CD14-positive monocyte (primary cell): ENCODE results near the gene TENT5C. TPM values are rescaled to one million over a fixed set of nuclear protein-coding genes. Genes with fewer than 3 reads are reported as not detected.

Experiments
- DNase-seq, 3 donors: peaks; one replicate each; pipeline ENCODE4 v3.0.0-alpha.2; 2011 to 2022
- H2AFZ ChIP-seq: 2 replicates; pipeline ENCODE4 v1.6.0; 2012; ENCODE audit warnings: mild to moderate bottlenecking, low read depth, low read length, inconsistent platforms; ENCODE audit not compliant: insufficient read depth, poor library complexity, severe bottlenecking
- H3K27ac ChIP-seq, 2 donors: 1 replicate in 1 of 2; 2 replicates in 1 of 2; pipeline ENCODE4 v1.5.1; 2012 to 2013; ENCODE audit warnings: low read length in 2 of 2, control low read depth in 1 of 2, inconsistent platforms in 1 of 2, low read depth in 1 of 2, mild to moderate bottlenecking in 1 of 2
- H3K27me3 ChIP-seq, 2 donors: one replicate each; pipeline versions ENCODE4 v1.6.0 to v1.6.1; 2011 to 2013; ENCODE audit warnings: low read length in 2 of 2; ENCODE audit not compliant: control insufficient read depth in 2 of 2, insufficient read depth in 2 of 2
- H3K36me3 ChIP-seq, 2 donors: replicated peaks in 1 of 2; 1 replicate in 1 of 2; 2 replicates in 1 of 2; pipeline versions ENCODE4 v1.5.1 to v1.6.1; 2012 to 2013; ENCODE audit warnings: low read length in 2 of 2, control low read depth in 1 of 2, inconsistent platforms in 1 of 2, mild to moderate bottlenecking in 1 of 2; ENCODE audit not compliant: insufficient read depth in 2 of 2, control insufficient read depth in 1 of 2
- H3K4me1 ChIP-seq, 2 donors: 1 replicate in 1 of 2; 2 replicates in 1 of 2; pipeline versions ENCODE4 v1.5.1 to v1.6.1; 2012 to 2013; ENCODE audit warnings: low read length in 2 of 2, control low read depth in 1 of 2, inconsistent platforms in 1 of 2, mild to moderate bottlenecking in 1 of 2, moderate library complexity in 1 of 2; ENCODE audit not compliant: insufficient read depth in 2 of 2, control insufficient read depth in 1 of 2
- H3K4me2 ChIP-seq: replicated peaks from 2 replicates; pipeline ENCODE3; 2012; ENCODE audit warnings: low read length, moderate library complexity, mild to moderate bottlenecking; ENCODE audit not compliant: poor library complexity, severe bottlenecking; ENCODE audit errors: extremely low read depth
- H3K4me3 ChIP-seq, 3 experiments: fragments of 200-600 bp in 1 of 3; sonication (generic) in 1 of 3; replicated peaks in 1 of 3; 1 replicate in 2 of 3; 2 replicates in 1 of 3; pipeline ENCODE4 v1.5.1; 2011 to 2013; ENCODE audit warnings: low read length in 3 of 3, mild to moderate bottlenecking in 3 of 3, control low read depth in 2 of 3, low read depth in 2 of 3, inconsistent platforms in 1 of 3, moderate library complexity in 1 of 3
- H3K79me2 ChIP-seq: 2 replicates; pipeline ENCODE4 v1.6.0; 2012; ENCODE audit warnings: mild to moderate bottlenecking, control low read depth, inconsistent platforms, low read length, moderate library complexity; ENCODE audit not compliant: insufficient read depth
- H3K9ac ChIP-seq: 2 replicates; pipeline ENCODE4 v1.6.0; 2017; ENCODE audit warnings: low read length, mild to moderate bottlenecking; ENCODE audit not compliant: insufficient read depth, poor library complexity, severe bottlenecking
- H3K9me3 ChIP-seq, 2 donors: replicated peaks in 1 of 2; 1 replicate in 1 of 2; 2 replicates in 1 of 2; pipeline versions ENCODE4 v1.5.1 to v1.6.1; 2012 to 2013; ENCODE audit warnings: low read length in 2 of 2, control low read depth in 1 of 2; ENCODE audit not compliant: control insufficient read depth in 1 of 2, insufficient read depth in 1 of 2
- H4K20me1 ChIP-seq: 2 replicates; pipeline ENCODE4 v1.6.0; 2012; ENCODE audit warnings: mild to moderate bottlenecking, low read length, control low read depth, moderate library complexity; ENCODE audit not compliant: insufficient read depth
- H3K27ac Mint-ChIP-seq, 7 donors: one replicate each; pipeline ENCODE4 v1.8.0; 2020; ENCODE audit warnings: mild to moderate bottlenecking in 7 of 7, mixed read lengths in 7 of 7, moderate library complexity in 6 of 7, inconsistent platforms in 2 of 7
- H3K27me3 Mint-ChIP-seq, 3 donors: one replicate each; pipeline ENCODE4 v1.8.0; 2021 to 2022; ENCODE audit warnings: low read depth in 3 of 3, mild to moderate bottlenecking in 3 of 3, mixed read lengths in 3 of 3, moderate library complexity in 3 of 3, inconsistent platforms in 1 of 3
- H3K36me3 Mint-ChIP-seq, 2 donors: one replicate each; pipeline ENCODE4 v1.8.0; 2020; ENCODE audit warnings: mixed read lengths in 2 of 2, inconsistent platforms in 1 of 2, mild to moderate bottlenecking in 1 of 2
- H3K4me1 Mint-ChIP-seq: one replicate; pipeline ENCODE4 v1.8.0; 2020; ENCODE audit warnings: mild to moderate bottlenecking, mixed read lengths
- H3K4me3 Mint-ChIP-seq, 2 donors: one replicate each; pipeline ENCODE4 v1.8.0; 2020; ENCODE audit warnings: mild to moderate bottlenecking in 2 of 2, mixed read lengths in 2 of 2, moderate library complexity in 1 of 2
- H3K9me3 Mint-ChIP-seq, 7 donors: one replicate each; pipeline ENCODE4 v1.8.0; 2020 to 2022; ENCODE audit warnings: mixed read lengths in 7 of 7, mild to moderate bottlenecking in 6 of 7, moderate library complexity in 6 of 7, inconsistent platforms in 2 of 7
- CTCF ChIP-seq: fragments of 200-600 bp; IDR thresholded peaks from one replicate; pipeline ENCODE4 v1.8.0; 2022; ENCODE audit warnings: antibody characterized with exemption, mild to moderate bottlenecking
- WGBS: methylation state at CpG from one replicate; pipeline ENCODE4 v1.1.5; 2013; ENCODE audit warnings: missing lambda C conversion rate; ENCODE audit not compliant: insufficient coverage; 5-methylcytosine and 5-hydroxymethylcytosine counted together
- intact Hi-C, 2 donors: fragments of 100-400 bp; cut with micrococcal nuclease; formaldehyde crosslinking; loops; one replicate each; pipeline versions ENCODE4 v1.15.0 to v1.15.1; 2023
- polyA plus RNA-seq, 3 donors: library from polyadenylated mRNA; depleted of rRNA in 1 of 3; unstranded in 2 of 3; stranded (reverse) in 1 of 3; fragments of 300-500 nt in 2 of 3; fragments of >200 nt in 1 of 3; fragmentation: Illumina TruSeq in 2 of 3; gene quantifications; 1 replicate in 2 of 3; 2 replicates in 1 of 3; pipeline ENCODE4 v1.2.3, GENCODE V29; 2012 to 2021

The TENT5C gene
- polyA plus RNA-seq, 3 donors = 0.17 to 0.69 (median 0.27) TPM

DNA sequence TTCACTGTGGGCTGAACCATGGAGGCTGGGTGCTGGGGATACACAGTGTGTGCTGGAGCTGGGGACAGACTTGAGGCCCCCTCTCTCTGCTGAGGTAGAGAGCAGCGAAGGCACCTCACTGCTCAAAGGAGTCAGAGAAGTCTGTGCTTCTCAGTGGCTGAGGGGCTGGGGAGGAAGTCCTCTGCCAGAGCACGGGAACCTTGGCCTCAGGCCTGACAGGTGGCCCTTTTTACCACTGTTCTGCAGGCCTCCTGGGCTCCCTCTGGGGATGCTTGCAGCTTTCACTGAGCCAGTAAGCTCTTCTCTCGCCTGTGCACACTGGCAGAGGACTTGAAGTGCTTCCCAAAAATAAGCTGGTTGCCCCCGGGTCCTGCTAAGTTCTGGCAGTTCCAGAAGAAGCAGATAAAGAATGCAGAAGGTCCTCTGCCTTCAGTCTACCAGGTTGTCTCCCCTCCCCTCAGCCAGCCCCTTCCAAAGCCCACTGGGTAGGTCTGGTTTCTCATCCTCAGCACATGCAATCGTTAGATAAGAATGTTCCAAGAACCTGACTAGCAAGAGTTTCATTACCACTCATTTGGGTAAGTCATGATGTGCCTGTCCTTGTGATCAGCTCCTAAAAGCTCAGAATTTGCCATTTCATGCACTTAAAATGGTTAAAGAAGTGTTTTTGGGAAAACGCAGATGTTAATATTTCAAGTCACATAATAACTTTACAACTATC lies 53.9 kb downstream of the TENT5C start:
- no peak overlapping the region for H2AFZ ChIP-seq

DNA sequence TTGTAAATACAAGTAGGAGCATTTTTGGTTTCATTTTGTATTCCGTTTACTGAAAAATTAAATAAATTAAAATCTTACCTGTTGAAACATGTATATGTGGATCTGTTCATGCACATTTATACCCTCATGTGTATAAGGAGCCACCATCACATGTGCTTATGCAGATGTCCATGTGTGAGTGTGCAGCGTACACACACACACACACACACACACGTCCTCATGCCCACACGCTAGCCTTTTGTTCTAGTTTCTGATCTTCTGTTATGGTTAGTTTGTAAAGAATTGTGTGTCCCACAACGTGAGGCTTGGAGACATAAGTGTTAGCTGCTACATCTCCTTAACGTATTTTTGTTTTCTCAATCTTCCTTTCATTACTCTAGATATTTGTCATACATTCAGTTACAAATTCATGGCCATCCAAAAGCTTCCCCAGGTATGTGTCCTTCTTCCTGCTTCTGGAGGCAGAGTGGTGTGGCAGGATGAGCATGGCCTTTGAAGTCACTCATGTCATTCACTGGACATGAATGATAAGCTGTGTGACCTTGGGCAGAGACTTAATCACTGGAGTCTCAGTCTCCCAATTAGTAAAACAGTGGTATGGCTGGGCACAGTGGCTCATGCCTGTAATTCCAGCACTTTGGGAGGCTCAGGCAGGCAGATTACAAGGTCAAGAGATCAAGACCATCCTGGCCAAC lies 54.6 kb downstream of the TENT5C start:
- no peak for TF ChIP-seq CTCF
- Mint-ChIP-seq H3K4me1 (peaks cover 3% of the 10 kb centered on the region), H3K27me3 (peaks cover 3 to 7% (median 7%) of the 10 kb centered on the region in 3 donors), H3K9me3 (no peaks in the 10 kb centered on the region), H3K4me3 (no peak overlapping the region), H3K27ac (no peak overlapping the region), H3K36me3 (no peaks in the 10 kb centered on the region)
- H3K9me3 ChIP-seq = no peaks in the 10 kb centered on the region
- no peaks in the 10 kb centered on the region for H3K36me3 ChIP-seq
- H3K9ac ChIP-seq = no peak overlapping the region
- H3K27me3 ChIP-seq = no peaks in the 10 kb centered on the region
- H3K4me1 ChIP-seq = no peaks in the 10 kb centered on the region
- H4K20me1 ChIP-seq = no peaks in the 10 kb centered on the region
- no peak overlapping the region for H3K27ac ChIP-seq
- no peak for DNase-seq
- no peak overlapping the region for H3K4me3 ChIP-seq
- no peak overlapping the region for H2AFZ ChIP-seq
- WGBS = no CpG with 5 or more reads among the region's 6 CpGs
- intact Hi-C loops = no loop called here
- H3K4me2 ChIP-seq = no peak overlapping the region
- no peaks in the 10 kb centered on the region for H3K79me2 ChIP-seq

More for the DNA sequence above, 53.9 kb downstream of the TENT5C start:
- H3K27ac Mint-ChIP-seq = peak overlapping the region in 2 of 7 donors; percentile 7 to 42
- Histone ChIP-seq H3K4me3 (no peak overlapping the region), H3K9me3 (no peaks in the 10 kb centered on the region), H3K27me3 (no peaks in the 10 kb centered on the region), H3K4me2 (no peak overlapping the region), H3K4me1 (no peaks in the 10 kb centered on the region), H3K36me3 (no peaks in the 10 kb centered on the region), H3K27ac (no peak overlapping the region), H4K20me1 (no peaks in the 10 kb centered on the region), H3K9ac (no peak overlapping the region), H3K79me2 (no peaks in the 10 kb centered on the region)
- DNase-seq = no peak
- TF ChIP-seq CTCF = no peak
- no peaks in the 10 kb centered on the region for H3K9me3 Mint-ChIP-seq
- intact Hi-C loops = no loop called here
- H3K4me3 Mint-ChIP-seq = no peak overlapping the region
- peaks cover 3% of the 10 kb centered on the region for H3K4me1 Mint-ChIP-seq
- 47% methylated on average over 3 of the region's 6 CpGs for WGBS
- H3K27me3 Mint-ChIP-seq = peaks cover 3 to 10% (median 8%) of the 10 kb centered on the region in 3 donors
- no peaks in the 10 kb centered on the region for H3K36me3 Mint-ChIP-seq
